ENCODE data around the gene TSPAN32. TPM values are rescaled to one million over a fixed set of nuclear protein-coding genes. Genes with fewer than 3 reads are reported as not detected.
A peak's percentile ranks its signal among the peaks of the same experiment; 100 is the strongest.
"Not testable (repeated sequence)": the region's sequence is repeated elsewhere in the genome, so short reads cannot be mapped to it uniquely, and the experiment has no call there.

The TSPAN32 gene
- total RNA-seq, 3 donors from 2014 or later, result 2.9 to 4.6 (median 4.3) TPM

- H3K4me3 Mint-ChIP-seq, result peak overlapping the region; percentile 42
- H3K4me1 Mint-ChIP-seq (ENCODE audit: low read depth), result peaks cover 20% of the 10 kb centered on the region
- no peak for DNase-seq
- ATAC-seq, result no peak
- H3K36me3 Mint-ChIP-seq (ENCODE audit: insufficient read depth), result no peaks in the 10 kb centered on the region
- peaks cover 29% of the 10 kb centered on the region for H3K27me3 Mint-ChIP-seq (ENCODE audit: low read depth)
- H3K9me3 Mint-ChIP-seq, result no peaks in the 10 kb centered on the region
These were observed 30.2 kb upstream of the TSPAN32 start for GRCh38 chr11:2271327-2272227.

- Mint-ChIP-seq H3K27me3 (ENCODE audit: low read depth) (peaks cover 31% of the 10 kb centered on the region), H3K9me3 (no peaks in the 10 kb centered on the region), H3K4me1 (ENCODE audit: low read depth) (peaks cover 17% of the 10 kb centered on the region), H3K36me3 (ENCODE audit: insufficient read depth) (no peaks in the 10 kb centered on the region), H3K4me3 (peak overlapping the region; percentile 17)
- ATAC-seq (no peak), DNase-seq (no peak)
These were observed 29.4 kb upstream of the TSPAN32 start for GRCh38 chr11:2272228-2272945.

- Mint-ChIP-seq H3K36me3 (ENCODE audit: insufficient read depth) (no peaks in the 10 kb centered on the region), H3K4me3 (no peak overlapping the region)
- DNase-seq, result no peak
These were observed 28.9 kb upstream of the TSPAN32 start for GRCh38 chr11:2272946-2273280.

DNA sequence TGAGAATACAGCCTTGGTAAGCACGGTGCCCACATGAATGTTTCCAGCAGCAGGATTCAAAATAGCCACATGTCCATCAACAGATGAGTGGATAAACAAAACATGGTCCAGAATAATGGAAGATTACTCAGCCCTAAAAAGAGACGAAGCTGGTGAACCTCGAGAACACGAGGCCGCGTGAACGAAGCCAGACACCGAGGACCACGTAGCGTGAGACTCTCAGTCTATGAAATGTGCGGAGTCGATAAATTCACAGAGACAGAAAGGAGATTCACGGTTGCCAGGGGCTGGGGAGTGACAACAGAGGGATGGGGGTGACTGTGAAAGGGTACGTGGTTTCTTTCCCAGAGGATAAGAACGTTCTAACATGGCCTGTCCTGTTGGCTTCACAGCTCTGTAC is 28.5 kb upstream of the TSPAN32 start:
- peaks cover 10% of the 10 kb centered on the region for H3K4me1 Mint-ChIP-seq (ENCODE audit: low read depth)
- H3K9me3 Mint-ChIP-seq, result no peaks in the 10 kb centered on the region
- H3K36me3 Mint-ChIP-seq (ENCODE audit: insufficient read depth), result no peaks in the 10 kb centered on the region
- ATAC-seq (no peak), DNase-seq (no peak)
- peaks cover 28% of the 10 kb centered on the region for H3K27me3 Mint-ChIP-seq (ENCODE audit: low read depth)
- H3K4me3 Mint-ChIP-seq, result no peak overlapping the region

More at GRCh38 chr11:2272946-2273280, 28.9 kb upstream of the TSPAN32 start:
- H3K4me1 Mint-ChIP-seq (ENCODE audit: low read depth), result peaks cover 14% of the 10 kb centered on the region
- H3K27me3 Mint-ChIP-seq (ENCODE audit: low read depth), result peaks cover 31% of the 10 kb centered on the region
- ATAC-seq, result no peak
- no peaks in the 10 kb centered on the region for H3K9me3 Mint-ChIP-seq

- no peaks in the 10 kb centered on the region for H3K36me3 Mint-ChIP-seq (ENCODE audit: insufficient read depth)
- H3K4me1 Mint-ChIP-seq (ENCODE audit: low read depth), result peaks cover 6% of the 10 kb centered on the region
- no peak overlapping the region for H3K4me3 Mint-ChIP-seq
- H3K9me3 Mint-ChIP-seq, result peaks cover 2% of the 10 kb centered on the region
- ATAC-seq (no peak), DNase-seq (no peak)
- H3K27me3 Mint-ChIP-seq (ENCODE audit: low read depth), result peaks cover 26% of the 10 kb centered on the region
These were observed 28.0 kb upstream of the TSPAN32 start for GRCh38 chr11:2273771-2274170.

DNA sequence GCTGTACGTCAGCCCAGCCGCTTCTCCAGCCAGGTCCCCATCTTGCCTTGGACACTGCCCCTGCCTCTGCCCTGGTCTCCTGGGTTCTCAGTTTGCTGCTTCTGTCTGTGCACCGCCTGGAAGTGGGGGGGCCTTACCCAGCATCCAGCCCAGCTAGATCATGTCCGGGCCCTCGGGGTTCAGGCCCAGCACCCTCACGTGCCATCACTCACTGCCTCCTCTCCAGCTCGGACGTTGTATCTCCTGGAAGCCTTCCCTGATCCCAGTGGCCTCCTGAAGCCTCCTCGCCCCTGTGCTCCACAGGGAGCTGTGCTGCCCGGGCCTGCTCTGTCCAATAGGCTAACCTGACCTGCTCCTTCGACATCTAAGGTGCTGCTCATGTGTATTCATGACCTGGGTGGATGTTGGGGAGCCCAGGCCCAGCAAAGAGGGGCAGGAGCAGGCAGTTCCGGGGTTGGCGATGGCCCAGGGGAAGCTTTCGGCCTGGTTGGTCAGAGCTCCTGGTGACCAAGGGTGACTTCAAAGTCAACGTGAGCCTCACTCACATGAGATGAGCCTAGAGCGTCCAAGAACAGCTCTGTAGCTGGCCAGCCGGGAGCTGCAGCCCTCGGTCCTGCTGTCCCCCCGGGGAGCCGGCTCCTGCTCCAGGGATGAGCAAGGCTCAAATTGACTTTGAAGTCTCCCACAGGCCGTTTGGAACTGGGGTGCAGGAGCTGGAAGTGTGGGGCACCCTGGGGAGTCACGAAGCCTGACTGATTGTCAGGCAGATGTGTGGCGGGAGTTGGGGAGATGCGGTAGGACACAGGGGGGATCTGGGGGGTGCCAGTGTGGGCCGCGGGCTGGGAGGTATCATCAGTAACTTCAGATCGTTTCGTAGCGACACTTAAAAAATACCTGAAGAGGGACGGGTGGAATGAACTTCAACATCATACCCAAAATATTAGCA is 26.2 kb upstream of the TSPAN32 start:
- Mint-ChIP-seq H3K9me3 (peaks cover 14% of the 10 kb centered on the region), H3K4me3 (no peak overlapping the region), H3K27me3 (ENCODE audit: low read depth) (peaks cover 23% of the 10 kb centered on the region), H3K4me1 (ENCODE audit: low read depth) (peaks cover 3% of the 10 kb centered on the region), H3K36me3 (ENCODE audit: insufficient read depth) (peaks cover 8% of the 10 kb centered on the region)
- ATAC-seq (no peak), DNase-seq (no peak)

- no peak overlapping the region for H3K4me3 Mint-ChIP-seq
- peaks cover 1% of the 10 kb centered on the region for H3K4me1 Mint-ChIP-seq (ENCODE audit: low read depth)
- ATAC-seq, result no peak
These were observed 25.4 kb upstream of the TSPAN32 start for GRCh38 chr11:2276280-2277007.

DNA sequence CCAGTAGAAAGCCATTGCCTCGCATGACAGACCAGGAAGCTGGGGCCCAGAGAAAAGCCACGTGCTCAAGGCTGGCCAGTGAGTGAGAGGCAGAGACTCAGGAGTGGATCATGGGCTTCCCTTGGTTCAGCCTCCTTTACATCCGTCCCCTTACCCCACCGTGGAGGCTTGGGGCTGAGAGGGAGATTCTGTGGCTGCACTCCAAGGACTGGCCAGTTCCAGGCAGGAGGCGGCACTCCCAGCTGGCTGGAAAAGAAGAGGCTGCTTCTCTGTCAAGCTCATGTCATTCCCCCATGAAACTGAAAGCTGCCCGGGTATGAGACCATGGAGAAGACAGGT is 24.8 kb upstream of the TSPAN32 start:
- no peak for DNase-seq
- peaks cover 14% of the 10 kb centered on the region for H3K9me3 Mint-ChIP-seq
- peaks cover 8% of the 10 kb centered on the region for H3K36me3 Mint-ChIP-seq (ENCODE audit: insufficient read depth)
- no peak overlapping the region for H3K4me3 Mint-ChIP-seq
- peaks cover 18% of the 10 kb centered on the region for H3K27me3 Mint-ChIP-seq (ENCODE audit: low read depth)
- H3K4me1 Mint-ChIP-seq (ENCODE audit: low read depth), result no peaks in the 10 kb centered on the region
- ATAC-seq, result no peak

More at GRCh38 chr11:2276280-2277007, 25.4 kb upstream of the TSPAN32 start:
- Mint-ChIP-seq H3K27me3 (ENCODE audit: low read depth) (peaks cover 22% of the 10 kb centered on the region), H3K36me3 (ENCODE audit: insufficient read depth) (peaks cover 8% of the 10 kb centered on the region), H3K9me3 (peaks cover 14% of the 10 kb centered on the region)
- no peak for DNase-seq

- H3K9me3 Mint-ChIP-seq, result peaks cover 20% of the 10 kb centered on the region
- DNase-seq (no peak), ATAC-seq (no peak)
- no peak overlapping the region for H3K4me3 Mint-ChIP-seq
- peaks cover 10% of the 10 kb centered on the region for H3K27me3 Mint-ChIP-seq (ENCODE audit: low read depth)
- peaks cover 8% of the 10 kb centered on the region for H3K36me3 Mint-ChIP-seq (ENCODE audit: insufficient read depth)
- no peaks in the 10 kb centered on the region for H3K4me1 Mint-ChIP-seq (ENCODE audit: low read depth)
These were observed 23.8 kb upstream of the TSPAN32 start for GRCh38 chr11:2277933-2278523.

DNA sequence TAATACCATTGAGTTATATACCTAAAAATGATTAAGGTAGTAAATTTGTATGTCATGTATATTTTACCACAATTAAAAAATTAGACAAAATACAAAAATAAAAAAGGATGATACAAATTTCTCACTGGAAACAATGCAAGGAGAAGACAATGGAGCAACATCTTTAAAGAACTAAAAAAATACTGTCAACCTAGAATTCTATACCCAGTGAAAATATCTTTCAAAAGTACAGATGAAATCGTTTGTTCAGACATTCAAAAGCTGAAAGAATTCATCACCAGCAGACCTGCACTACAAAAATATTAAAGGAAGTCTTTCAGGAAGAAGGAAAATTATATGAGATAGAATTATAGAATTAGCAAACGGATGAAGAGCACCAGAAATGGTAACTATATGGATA is 21.6 kb upstream of the TSPAN32 start:
- ATAC-seq, result no peak
- H3K36me3 Mint-ChIP-seq (ENCODE audit: insufficient read depth), result peaks cover 8% of the 10 kb centered on the region
- H3K4me1 Mint-ChIP-seq (ENCODE audit: low read depth), result no peaks in the 10 kb centered on the region
- H3K9me3 Mint-ChIP-seq, result peaks cover 20% of the 10 kb centered on the region
- DNase-seq, result no peak
- H3K27me3 Mint-ChIP-seq (ENCODE audit: low read depth), result peaks cover 5% of the 10 kb centered on the region
- no peak overlapping the region for H3K4me3 Mint-ChIP-seq

- H3K27me3 Mint-ChIP-seq (ENCODE audit: low read depth); DNase-seq; H3K4me1 Mint-ChIP-seq (ENCODE audit: low read depth); H3K4me3 Mint-ChIP-seq; ATAC-seq; H3K36me3 Mint-ChIP-seq (ENCODE audit: insufficient read depth); H3K9me3 Mint-ChIP-seq: not testable (repeated sequence)
These were observed 15.5 kb upstream of the TSPAN32 start for GRCh38 chr11:2286350-2286749.

DNA sequence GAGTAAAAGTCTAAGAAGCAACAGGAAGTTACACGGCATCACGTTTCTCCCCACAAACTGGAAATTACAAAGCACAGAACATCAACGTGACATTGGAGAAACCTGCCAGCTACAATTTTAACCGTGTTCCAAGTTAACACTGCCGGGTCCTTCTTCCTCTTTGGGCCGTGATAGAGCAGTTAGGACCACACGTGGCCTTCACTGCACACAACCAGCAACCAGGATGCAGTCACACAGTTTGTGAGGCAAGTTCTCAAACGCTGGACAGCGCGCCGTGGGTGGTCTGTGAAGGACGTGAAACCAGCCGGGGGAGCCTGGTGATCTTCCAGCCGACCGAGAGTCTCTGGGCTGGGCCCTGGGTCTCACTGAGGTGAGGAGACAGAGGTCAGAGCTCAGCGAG is 14.7 kb upstream of the TSPAN32 start:
- no peak overlapping the region for H3K4me3 Mint-ChIP-seq
- H3K27me3 Mint-ChIP-seq (ENCODE audit: low read depth), result no peaks in the 10 kb centered on the region

DNA sequence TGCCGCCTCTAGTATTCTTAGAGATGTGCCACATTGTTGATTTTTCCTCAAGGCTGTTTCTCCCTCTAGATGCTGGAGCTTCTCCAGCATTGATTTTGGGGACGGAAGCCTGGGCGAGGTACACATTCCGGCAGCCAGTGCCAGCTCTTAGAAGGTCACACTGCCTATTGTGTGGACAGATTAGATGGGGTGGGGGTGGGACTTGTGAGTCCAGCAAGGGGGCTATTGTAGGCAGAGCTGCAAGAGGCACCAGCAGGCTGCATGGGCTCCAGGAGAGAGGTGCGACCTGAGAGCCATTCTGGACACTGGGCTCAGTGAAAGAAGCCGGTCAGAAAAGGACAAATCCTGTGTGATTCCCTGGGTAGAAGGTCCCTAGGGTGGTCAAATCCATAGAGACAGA is 12.5 kb upstream of the TSPAN32 start:
- H3K4me3 Mint-ChIP-seq, result no peak overlapping the region
- DNase-seq, result no peak
- peaks cover 3% of the 10 kb centered on the region for H3K36me3 Mint-ChIP-seq (ENCODE audit: insufficient read depth)
- ATAC-seq, result no peak
- no peaks in the 10 kb centered on the region for H3K9me3 Mint-ChIP-seq
- H3K27me3 Mint-ChIP-seq (ENCODE audit: low read depth), result no peaks in the 10 kb centered on the region
- peaks cover 10% of the 10 kb centered on the region for H3K4me1 Mint-ChIP-seq (ENCODE audit: low read depth)

More for the DNA sequence above, 14.7 kb upstream of the TSPAN32 start:
- Mint-ChIP-seq H3K4me1 (ENCODE audit: low read depth) (peaks cover 7% of the 10 kb centered on the region), H3K9me3 (peaks cover 4% of the 10 kb centered on the region), H3K36me3 (ENCODE audit: insufficient read depth) (peaks cover 3% of the 10 kb centered on the region)
- no peak for DNase-seq
- ATAC-seq, result no peak

All from activated T-cell treated with anti-CD3 and anti-CD28 coated beads, Interleukin-2, amount 50 U/mL, for 4 hours (primary cell).